GM12875 (cell line): ENCODE data around the gene S100B.

ENCODE experiments used
- H3K4me3 ChIP-seq: one replicate; pipeline ENCODE4 v1.5.1; 2011; ENCODE audit warnings: low read depth, low read length, control low read depth
- TF ChIP-seq, protein P1 (sequence below): IDR thresholded peaks from 2 replicates; pipeline ENCODE4 v1.5.1; 2011; ENCODE audit warnings: low read depth, mild to moderate bottlenecking, control low read depth, inconsistent platforms, low read length, moderate library complexity, borderline replicate concordance; ENCODE audit not compliant: insufficient read depth

The S100B gene

DNA sequence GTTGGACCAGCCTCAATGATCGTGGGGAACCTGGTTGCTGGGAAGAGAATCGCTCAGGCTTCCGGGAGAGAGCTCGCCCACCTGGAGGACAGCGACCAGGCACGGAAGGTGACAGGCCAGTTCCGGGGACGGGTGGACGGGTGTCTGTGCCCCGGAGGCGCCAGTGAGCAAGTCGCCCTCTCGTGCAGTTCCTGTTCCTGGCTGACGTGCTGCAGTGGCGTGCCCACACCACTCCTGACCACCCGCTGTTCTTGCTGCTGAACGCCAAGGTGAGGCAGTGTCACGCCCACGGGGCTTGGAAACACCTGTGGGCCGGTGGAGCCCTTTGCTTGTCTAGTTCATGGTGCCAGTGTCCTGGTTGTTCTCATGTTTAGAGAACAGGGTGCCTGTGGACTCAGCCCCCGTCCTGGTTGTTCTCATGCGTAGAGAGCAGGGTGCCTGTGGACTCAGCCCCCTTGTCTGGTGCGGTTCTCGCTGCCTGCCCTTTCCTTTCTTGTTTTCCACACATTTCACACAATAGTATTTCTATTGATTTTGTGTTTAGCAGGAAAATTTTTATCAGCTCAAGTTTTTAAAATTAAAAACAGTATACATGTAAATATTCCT is 53.1 kb downstream of the S100B start:
- no peak overlapping the region for H3K4me3 ChIP-seq
- TF ChIP-seq, protein P1, sequence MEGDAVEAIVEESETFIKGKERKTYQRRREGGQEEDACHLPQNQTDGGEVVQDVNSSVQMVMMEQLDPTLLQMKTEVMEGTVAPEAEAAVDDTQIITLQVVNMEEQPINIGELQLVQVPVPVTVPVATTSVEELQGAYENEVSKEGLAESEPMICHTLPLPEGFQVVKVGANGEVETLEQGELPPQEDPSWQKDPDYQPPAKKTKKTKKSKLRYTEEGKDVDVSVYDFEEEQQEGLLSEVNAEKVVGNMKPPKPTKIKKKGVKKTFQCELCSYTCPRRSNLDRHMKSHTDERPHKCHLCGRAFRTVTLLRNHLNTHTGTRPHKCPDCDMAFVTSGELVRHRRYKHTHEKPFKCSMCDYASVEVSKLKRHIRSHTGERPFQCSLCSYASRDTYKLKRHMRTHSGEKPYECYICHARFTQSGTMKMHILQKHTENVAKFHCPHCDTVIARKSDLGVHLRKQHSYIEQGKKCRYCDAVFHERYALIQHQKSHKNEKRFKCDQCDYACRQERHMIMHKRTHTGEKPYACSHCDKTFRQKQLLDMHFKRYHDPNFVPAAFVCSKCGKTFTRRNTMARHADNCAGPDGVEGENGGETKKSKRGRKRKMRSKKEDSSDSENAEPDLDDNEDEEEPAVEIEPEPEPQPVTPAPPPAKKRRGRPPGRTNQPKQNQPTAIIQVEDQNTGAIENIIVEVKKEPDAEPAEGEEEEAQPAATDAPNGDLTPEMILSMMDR: 0 out of 2 replicates have a peak, but pooled peaks have one; percentile 29

DNA sequence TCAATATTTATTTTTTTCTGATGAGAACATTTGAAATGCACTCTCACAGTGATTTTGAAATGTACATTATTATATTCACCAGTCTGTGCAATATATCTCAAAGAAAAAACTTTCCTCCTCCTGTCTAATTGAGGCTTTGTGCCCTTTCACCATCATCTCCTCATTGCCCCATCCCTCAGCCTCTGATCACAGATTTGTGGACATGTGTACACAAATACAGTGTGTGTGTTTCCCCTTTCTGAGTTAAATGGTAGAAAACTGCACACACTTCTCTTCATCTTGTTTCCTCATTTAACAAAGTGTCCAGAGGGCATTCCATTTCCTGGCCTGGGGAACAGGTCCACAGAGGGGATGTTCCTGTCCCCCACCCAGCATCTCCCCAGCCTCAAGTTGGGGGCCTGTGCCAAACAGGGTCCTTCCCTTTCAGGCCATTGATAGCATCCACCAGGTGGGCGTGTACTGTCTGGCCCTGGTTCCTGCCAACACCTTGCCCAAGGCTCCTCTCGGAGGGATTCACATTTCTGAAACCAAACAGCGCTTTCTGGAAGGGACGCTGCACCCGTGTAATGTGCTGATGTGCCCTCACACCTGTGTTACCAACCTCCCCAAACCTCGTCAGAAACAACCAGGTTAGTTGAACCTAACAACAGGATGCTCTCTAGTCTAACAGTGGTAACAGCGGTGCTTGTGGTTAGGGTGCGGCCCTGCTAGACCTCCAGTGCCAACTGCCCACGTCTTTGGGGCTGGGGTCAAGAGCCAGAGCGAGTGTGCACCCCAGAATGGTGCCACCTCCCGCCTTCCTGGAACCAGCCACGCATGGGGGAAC is 54.6 kb downstream of the S100B start:
- TF ChIP-seq, protein P1: no peak

DNA sequence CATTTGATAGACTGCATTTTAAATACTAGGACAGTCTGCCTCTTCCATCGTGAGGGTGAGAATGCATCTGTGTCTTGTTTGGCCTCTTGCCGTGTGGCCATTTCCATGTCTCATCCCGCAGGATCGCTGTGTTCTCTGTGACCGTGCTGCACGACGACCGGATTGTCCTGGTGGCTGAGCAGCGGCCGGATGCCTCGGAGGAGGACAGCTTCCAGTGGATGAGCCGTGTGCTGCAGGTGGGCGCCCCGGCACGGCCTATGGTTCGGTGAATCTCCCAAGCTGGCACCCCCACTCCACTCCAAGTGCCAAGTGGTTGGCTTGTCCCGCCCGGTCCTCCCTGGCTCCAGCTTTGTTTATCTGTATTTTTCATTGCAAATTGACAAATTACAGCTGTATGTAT is 55.2 kb downstream of the S100B start:
- no peak overlapping the region for H3K4me3 ChIP-seq
- TF ChIP-seq, protein P1: no peak

More for the DNA sequence above, 54.6 kb downstream of the S100B start:
- no peak overlapping the region for H3K4me3 ChIP-seq
